Stimulated activated CD8-positive, alpha-beta memory T cell treated with anti-CD3 and anti-CD28 coated beads, Interleukin-2, amount 100 ng/mL, for 1 hour (primary cell): ENCODE data around the gene FRYL.

ENCODE experiments used
- DNase-seq, 2 donors: peaks; one replicate each; pipeline ENCODE4 v3.0.0-alpha.2; 2020; ENCODE audit warnings: low read depth in 2 of 2

Gene FRYL

DNA sequence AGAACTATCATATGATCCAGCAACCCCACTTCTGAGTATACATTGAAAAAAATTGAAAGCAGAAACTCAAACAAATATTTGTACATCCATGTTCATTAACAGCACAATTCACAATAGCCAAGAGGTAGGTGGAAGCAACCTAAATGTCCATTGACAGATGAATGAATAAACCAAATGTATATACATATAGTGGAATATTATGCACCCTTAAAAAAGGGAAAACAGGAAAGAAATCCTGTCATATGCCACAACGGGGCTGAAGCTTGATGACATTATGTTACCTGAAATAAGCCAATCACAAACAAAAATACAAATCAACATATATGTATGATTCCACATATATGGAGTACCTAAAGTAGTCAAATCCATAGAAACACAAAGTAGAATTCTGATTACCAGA lies 222.1 kb downstream of the FRYL start:
- DNase-seq = no peak

DNA sequence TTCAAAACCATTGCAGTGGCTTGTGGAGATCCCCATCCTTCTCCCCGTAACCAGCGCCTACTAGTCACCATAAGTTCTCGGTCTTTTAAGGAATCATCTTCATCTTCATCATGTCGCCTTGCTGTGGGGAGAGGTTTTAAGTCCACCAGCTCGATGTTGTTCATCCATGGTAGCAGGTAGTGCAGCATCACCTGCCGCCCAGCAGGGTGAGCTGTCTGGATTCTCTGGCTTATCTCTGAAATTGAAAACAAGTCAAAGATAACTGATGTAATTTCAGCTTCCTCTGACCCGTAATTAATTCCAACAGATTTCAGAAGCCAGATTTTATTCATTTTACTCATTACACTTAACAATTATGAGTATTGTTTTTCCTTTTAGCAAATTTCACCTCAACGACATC lies 222.6 kb downstream of the FRYL start:
- DNase-seq = no peak

DNA sequence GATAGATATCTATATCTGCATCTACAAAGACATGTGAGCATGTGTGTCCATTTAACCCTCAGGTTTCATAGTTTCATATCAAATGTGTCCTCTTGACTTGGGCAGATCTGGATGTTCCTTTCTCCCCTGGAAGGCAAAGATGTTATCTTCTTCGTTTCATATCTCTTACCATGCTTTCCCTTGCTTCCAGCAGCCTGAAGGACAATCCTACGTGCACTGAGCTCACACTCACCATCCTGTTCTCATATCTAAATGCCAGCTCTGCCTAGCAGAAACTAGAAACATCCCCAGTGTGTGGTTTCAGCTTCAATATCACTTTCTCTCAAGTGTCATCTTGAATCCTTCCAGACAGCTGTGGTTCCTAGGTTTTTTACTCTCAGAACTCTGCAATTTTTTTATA lies 223.8 kb downstream of the FRYL start:
- DNase-seq = no peak

DNA sequence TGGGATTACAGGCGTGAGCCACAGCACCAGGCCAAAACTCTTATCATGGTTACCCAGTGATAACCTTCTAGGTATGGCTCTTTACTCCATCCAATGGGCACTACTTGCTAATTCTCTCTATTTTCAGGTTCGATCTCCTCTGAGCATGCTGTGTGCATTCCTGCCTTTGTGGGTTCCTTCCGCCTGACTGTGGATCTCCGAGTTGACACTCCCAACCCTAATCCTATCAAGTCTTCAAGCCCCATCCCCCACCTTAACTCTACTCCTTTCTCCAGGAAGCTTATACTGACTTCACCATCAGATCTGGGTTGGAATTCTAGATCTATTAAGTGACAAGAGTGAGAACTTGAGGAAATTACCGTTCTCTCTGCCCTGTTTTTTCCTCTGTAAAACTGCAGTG lies 225.5 kb downstream of the FRYL start:
- no peak for DNase-seq

DNA sequence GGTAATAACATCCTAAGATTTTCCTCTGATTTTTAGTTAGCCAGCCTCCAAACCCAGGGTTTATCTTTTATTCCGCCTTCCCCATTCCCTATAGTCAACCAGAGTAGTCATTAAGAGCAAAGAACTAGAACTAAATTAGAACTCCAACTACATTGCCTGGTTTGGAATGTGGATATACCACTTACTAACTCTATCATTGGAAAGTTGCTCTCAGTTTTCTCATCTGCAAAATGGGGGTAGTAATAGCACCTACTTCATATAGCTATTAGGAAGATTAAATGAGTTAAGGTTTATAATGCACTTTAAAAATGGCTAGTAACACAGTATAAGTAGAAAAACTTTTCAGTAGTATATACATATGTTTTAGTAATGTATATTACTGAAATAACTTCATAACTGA lies 226.4 kb downstream of the FRYL start:
- no peak for DNase-seq

DNA sequence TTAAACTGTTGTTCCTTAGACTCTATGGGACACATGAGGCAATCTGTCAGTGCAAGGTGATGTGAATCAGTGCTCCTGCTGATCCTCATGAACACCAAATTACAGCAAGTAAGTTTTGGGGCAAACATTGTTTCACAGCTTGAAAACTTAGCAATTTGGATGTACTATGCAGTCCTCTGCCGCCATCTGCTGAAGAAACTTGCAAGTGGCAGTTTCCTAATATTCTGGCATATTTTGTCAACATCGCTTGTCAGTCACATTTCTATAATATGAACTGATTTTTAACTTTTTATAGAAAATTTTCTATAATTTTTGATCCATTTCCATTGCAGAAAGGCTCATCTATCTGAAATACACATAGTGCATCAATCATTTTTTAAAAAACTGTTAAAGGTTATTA lies 233.7 kb downstream of the FRYL start:
- DNase-seq = no peak

DNA sequence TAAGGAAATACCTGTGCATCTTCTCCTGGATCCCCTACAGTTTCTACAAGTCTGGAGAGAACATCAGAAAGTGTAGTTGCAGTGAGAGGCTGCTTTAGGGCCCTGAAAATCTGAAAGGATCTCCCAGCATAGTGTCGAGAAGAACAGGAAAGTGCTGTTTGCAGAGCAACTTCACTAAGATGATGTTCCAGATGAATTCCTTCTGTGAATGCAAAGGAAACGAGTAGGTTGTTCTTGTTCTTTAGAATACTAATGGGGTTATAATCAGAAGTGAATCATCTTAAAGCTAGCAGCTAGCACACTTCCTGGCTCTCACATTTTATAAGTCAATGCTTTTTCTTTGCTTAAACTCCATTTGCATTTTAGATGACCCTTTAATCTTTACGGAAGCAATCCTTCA lies 236.3 kb downstream of the FRYL start:
- no peak for DNase-seq

DNA sequence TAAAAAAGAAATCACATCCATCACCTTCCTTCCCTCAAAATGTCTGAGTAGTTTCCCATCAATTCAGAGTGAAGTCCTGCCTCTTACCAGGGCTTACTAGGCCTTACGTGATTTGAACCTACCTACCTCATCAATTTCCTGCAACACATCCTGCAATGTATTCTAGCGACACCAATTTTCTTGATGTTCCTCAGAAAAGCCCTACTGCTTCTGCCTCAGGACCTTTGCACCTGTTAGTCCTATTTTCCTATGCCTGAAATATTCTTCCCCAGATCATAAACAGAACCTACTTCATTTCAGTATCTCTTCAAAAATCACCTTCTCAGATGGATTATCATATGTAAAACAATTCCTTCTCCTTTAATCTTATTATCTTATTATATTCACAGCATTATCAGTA lies 237.2 kb downstream of the FRYL start:
- DNase-seq = no peak

DNA sequence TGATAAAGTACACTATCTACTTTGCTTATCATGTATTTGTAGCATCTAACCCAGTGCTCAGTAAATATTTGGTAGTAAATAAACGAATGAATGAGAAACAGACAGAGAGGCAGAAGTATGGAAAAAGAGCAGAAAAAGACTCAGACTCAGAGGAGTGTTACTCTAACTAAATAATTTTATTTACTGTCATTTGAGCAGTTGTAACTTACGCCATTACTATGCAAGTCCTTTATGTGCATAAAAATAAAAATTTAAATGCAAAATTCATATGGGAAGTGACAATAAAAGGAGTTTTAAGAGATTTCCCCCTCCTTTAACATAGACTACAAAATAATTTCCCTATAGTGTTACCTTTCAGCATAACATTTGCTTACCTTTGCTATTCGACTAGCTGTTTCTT lies 240.5 kb downstream of the FRYL start:
- no peak for DNase-seq

DNA sequence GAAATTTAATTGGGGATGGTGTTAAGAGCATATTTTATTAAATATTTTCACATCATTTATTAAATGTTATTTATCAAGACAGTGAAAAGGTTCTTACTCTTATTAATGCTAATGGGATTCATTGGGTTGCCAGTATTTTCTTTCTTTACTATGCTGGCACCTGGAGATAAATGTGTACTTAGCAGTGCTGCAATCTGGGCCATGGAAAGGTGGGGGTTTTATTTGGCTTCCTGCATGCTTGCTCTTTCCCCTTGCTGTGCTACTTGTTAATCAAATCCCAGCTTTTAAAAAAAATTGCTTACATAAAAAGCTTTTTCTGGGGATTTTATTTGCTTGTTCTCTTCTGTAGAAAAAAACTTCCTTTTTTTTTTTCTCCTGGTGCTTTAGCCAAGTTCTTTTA lies 241.7 kb downstream of the FRYL start:
- DNase-seq = no peak

DNA sequence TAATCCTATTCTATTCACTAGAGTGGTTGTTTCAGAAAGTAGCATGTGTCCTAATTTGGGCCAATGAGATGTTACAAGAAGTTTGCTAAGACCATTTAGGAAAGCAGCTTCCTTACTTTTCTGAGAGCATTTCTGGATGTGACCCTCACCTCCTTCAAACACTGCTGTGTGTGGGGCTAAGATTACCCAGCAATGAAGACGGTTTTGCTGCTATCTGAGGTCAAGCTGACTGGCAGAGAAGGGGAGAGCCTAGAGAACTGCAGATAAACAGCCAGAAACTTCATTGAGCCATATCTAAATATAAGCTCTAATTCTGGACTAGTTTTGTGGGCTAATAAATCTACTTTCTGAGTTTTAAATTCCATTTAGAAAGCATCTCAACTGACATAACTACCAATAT lies 253.7 kb downstream of the FRYL start:
- DNase-seq = no peak

DNA sequence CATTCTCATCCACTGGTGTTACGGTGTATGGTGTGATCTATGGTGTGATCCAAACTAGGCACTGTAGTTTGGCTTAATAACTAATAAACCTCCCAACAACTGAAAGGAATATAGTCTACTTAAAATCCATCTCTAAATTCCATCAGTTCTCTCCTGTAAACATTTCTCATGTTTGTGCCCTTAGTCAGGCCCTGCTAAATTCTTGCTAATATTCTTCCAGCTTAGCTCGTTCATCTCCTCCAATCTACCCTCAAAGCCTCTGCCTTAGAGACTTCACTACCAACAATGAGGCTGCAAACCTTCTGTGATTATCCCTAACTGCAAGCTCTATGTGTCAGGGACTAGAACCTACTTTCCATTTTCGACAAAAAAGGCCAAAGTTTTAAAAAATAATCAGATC lies 261.9 kb downstream of the FRYL start:
- DNase-seq = no peak

DNA sequence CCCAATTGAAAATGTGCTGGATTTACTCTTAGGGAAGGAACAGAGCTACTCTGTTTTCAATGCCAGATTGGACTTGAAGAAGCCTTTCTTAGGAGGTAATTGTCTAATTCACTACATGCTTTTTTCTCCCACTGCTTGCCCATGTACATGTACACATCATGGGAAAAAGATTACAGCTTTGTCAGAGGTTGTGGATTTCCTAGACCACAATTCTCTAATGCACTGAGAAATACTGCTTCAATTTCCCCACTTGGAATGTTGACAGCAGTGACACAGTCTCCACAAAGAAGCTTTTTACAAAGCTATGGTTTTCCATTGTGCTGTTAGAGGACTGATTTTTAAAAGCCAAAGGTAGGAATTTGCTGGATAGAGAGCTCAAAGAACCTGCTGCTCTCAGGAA lies 270.5 kb downstream of the FRYL start:
- DNase-seq = no peak

DNA sequence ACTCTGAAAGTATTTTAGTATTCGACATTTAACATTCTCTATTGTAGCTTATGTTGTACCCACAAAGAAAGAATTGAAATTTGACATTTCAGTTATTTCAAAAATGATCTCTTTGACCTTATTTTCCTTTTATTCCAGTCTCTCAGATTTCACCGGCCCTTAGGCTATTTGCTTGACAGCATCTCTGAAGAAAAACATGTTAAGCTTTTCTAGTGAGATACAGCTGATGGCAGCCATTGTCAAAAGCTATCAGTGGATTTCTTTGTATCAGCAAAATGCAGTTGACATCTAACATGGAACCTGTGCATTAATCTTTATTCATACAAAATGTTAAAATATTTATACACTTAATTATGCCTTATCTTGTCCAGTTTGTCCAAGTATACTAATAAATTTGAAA lies 273.4 kb downstream of the FRYL start:
- DNase-seq = no peak

DNA sequence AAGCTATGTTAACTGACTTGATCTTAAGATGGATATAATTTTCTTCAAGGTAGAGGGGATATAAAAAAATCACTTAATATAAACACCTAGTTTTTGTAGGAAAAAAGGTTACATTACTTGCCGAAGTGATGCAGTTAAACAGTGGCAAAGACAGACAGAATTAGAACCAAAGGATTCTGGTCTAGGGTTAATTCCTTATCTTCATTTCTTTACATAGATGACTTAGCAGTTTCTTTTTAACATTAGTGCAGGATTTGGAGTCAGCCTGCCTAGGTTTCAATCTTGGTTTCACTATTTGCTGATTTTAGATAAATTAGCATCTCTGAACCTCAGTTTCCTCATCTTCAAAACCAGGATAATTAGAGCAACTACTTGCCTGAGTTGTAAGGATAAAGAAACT lies 275.7 kb downstream of the FRYL start:
- no peak for DNase-seq

DNA sequence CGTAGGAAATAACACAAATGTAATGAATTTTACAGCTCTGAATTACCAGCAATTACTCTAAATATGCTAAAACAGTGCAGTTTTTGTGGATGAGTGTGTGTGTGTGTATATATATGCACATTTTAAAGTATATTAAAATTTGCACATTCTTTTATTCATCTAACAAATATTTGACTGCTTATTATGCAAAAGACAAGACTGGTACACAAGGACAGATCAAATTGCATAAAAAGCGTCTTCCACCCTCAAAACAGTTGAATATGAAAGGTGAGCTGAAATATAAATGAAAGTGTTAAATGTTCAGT lies 276.1 kb downstream of the FRYL start:
- DNase-seq = no peak

DNA sequence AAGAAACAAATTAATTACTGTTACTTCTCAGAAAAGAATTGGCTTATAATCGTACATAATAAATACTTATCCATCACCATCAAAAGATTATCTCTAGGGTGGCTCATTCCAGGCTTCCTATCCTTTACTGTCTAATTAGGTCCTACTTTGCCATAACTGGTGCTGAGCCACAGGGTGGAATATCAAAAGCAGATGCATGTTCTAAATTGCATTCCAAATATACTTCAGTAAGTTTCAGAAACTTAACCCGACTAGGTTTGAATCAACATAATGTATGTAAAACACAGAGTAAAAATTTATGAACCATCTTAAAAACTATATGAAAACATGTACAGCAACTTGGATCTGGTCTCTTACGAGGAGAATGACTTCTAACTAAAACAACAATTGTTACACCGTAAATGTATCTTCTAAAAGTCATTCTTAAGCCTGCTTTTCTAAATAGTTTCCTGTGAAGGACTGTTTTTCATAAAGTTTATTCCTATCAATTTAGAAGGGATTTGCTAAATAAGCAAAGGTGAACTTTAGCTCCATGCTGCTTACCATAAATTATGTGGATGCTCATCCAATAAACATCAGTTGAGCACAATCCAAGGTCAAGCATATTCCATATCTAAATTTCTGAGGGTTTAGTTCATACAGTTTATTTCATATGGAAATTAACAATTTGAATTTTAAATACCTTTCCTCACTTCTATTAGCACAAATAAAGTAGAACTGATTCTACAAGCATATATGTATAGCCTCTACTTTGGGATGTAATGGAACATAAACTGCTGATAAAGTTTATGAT lies 276.6 kb downstream of the FRYL start:
- DNase-seq = no peak

DNA sequence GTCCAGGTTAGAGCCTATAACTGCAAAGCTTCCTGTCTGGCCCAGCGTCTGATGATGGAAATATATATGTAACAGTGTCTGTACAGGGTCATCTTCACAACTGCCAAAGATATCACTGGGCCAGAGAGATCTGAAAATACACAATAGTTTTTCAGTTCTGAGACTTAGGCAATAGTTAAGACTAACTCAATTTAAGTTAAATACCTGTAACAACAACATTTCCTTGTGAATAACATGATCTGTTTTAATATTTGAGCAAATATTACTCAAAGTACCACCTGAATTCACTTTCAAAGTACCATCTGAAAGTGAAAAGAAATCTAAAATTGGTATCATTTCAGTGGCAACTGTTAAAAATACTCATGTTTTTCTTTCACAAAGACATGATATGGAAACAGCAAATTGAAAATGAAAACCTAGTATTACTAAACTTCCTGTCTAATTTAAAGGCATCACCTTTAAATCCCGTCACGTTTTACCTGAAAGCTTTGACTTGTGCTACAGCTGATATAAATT lies 280.5 kb downstream of the FRYL start:
- DNase-seq = no peak

DNA sequence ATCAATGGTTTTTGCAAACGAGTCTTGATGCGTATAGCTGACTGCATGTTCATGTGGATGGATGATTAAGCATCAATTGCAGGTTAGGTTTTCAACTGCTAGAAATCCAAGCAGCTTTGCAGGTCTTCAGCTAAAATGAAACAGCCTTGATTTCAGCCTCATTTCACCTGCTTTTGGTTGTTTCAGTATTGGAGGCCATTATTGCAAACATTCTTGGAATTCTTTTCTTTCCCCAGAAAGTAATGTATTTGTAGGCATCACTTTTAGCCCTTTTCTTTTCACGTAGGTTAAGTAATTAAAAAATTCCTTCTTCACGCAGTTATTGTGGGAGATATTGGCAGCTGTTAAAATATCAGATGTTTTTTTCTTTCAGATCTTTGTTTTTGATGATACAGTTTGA lies 281.2 kb downstream of the FRYL start:
- DNase-seq = no peak

DNA sequence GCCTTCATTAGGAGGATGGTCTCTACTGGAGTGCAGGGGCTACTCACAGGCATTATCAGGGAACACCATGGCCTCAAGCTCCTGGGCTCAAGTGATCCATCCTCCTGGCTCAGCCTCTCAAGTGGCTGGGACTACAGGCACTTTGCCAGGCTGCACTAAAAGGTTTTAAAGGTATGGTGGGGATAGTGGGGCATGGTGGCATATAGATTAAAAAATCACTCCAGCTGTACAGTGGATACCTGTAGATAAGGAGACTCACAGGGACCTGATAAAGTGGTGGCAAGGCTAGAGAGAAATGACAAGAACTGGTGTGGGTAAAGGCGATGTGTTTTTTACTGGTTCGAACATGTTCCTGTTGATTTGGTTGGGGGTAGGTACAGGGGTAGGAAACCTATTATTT lies 284.1 kb downstream of the FRYL start:
- DNase-seq = no peak

DNA sequence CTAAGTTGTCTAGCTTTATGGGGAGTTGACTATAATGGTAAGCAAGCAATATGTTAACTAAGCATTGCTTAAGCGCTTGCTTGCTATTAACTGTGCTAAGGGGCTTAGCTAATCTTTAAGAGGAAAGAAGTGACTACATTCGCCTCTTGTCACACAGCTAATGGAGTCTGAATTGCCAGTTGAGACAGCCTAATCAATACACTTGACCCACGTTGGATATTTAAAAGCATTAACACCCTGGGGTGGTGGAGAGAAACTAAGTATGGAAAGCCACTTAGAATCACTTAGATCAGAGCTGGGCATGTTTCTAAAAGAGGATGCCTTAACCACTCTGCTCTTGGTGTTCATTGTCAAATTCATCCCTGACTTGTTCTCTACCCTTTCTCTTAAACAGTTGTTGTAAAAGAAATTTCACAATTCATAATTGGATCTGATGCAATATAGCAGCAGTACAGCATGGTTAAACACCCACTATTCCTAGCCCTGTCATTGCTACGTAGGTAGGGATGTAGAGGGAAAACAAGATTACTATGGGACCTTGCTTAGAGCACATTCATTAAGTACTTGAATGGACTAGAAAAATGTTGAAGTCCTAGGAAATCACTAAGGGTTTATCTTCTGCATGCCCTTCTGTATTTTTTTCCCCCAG lies 286.5 kb downstream of the FRYL start:
- DNase-seq = no peak

DNA sequence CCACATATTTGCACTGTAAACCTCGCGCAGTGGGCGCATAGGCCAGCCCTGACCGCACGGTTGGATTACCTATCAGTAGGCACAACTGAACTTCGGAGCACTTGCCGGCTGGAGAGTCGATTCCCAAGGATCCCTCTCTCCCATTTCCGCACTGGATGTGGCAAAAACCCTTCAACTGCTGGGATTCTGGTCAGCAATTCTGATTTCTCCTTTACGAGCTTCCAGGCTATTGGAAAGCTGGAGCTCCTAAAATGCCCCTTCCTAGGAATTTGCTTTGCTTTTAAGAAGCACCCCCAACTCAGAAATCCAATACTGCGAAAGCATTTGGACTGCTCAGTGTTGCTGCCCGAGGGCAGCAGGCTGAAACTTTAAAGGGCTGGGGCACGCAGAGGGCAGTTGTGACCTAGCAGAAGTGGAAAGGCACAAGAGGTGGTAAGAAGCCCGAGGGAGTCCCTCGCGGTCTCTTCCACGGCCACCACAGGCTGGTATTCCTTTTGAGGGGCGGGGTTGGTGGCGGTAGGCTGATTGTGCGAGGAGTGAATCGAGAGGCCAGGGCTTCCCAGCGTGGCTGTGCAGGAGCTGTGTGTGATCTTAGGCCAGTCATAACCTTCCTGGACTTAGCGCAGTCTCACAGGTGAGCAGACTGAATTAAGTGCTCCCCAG lies 288.4 kb downstream of the FRYL start:
- no peak for DNase-seq
